Neural cell (in vitro differentiated cells): ENCODE results near the gene LGR4. TPM values are rescaled to one million over a fixed set of nuclear protein-coding genes. Genes with fewer than 3 reads are reported as not detected.

Experiments used
- H2AFZ ChIP-seq: fragments of 200-600, 300-800 bp; sonication (generic), shearing (Covaris generic); 2 replicates; pipeline ENCODE4 v1.6.0; 2014; ENCODE audit warnings: low read depth, mild to moderate bottlenecking, antibody characterized with exemption, low read length, moderate library complexity
- H3F3A ChIP-seq: fragments of 200-600 bp; shearing (Covaris generic); 2 replicates; pipeline ENCODE4 v1.6.1; 2016; ENCODE audit warnings: mild to moderate bottlenecking, moderate library complexity, mixed read lengths, antibody characterized with exemption, low read length; ENCODE audit not compliant: insufficient read depth, poor library complexity, severe bottlenecking
- H3K27ac ChIP-seq: fragments of 200-600, 300-800 bp; sonication (generic), shearing (Covaris generic); 2 replicates; pipeline ENCODE4 v1.5.1; 2014; ENCODE audit warnings: mild to moderate bottlenecking, low read length, moderate library complexity
- H3K27me3 ChIP-seq: fragments of 300-800, 200-600 bp; sonication (generic), shearing (Covaris generic); 2 replicates; pipeline ENCODE4 v1.6.0; 2014; ENCODE audit warnings: mild to moderate bottlenecking, low read depth, low read length, moderate library complexity; ENCODE audit not compliant: insufficient read depth
- H3K36me3 ChIP-seq: fragments of 300-800, 200-600 bp; sonication (generic), shearing (Covaris generic); 2 replicates; pipeline ENCODE4 v1.5.1; 2014; ENCODE audit warnings: mild to moderate bottlenecking, antibody characterized with exemption, low read length, moderate library complexity; ENCODE audit not compliant: insufficient read depth
- H3K4me2 ChIP-seq: fragments of 300-800, 200-600 bp; sonication (generic), shearing (Covaris generic); 2 replicates; pipeline ENCODE4 v1.6.0; 2014; ENCODE audit warnings: mild to moderate bottlenecking, low read length
- H3K4me3 ChIP-seq: fragments of 300-800, 200-600 bp; sonication (generic), shearing (Covaris generic); 2 replicates; pipeline ENCODE4 v1.5.1; 2014; ENCODE audit warnings: mild to moderate bottlenecking, low read length, moderate library complexity
- H3K79me2 ChIP-seq: fragments of 200-600 bp; shearing (Covaris generic); replicated peaks from 2 replicates; pipeline ENCODE4 v1.6.0; 2014; ENCODE audit warnings: mild to moderate bottlenecking, low read length, moderate library complexity; ENCODE audit not compliant: insufficient read depth
- H3K9ac ChIP-seq: fragments of 300-800, 200-600 bp; sonication (generic), shearing (Covaris generic); 2 replicates; pipeline ENCODE4 v1.6.1; 2016; ENCODE audit warnings: mild to moderate bottlenecking, low read length, mixed read lengths
- H3K9me2 ChIP-seq: fragments of 200-600 bp; shearing (Covaris generic); 2 replicates; pipeline ENCODE4 v1.6.1; 2016; ENCODE audit warnings: mild to moderate bottlenecking, low read length, mixed read lengths; ENCODE audit not compliant: insufficient read depth
- H3K9me3 ChIP-seq: fragments of 200-600, 300-800 bp; sonication (generic), shearing (Covaris generic); 2 replicates; pipeline ENCODE4 v1.6.1; 2016; ENCODE audit warnings: mild to moderate bottlenecking, mixed run types, low read length, moderate library complexity, mixed read lengths
- H4K20me1 ChIP-seq: fragments of 200-600 bp; shearing (Covaris generic); 2 replicates; pipeline ENCODE4 v1.6.1; 2016; ENCODE audit warnings: mild to moderate bottlenecking, mixed run types; ENCODE audit not compliant: insufficient read depth
- CTCF ChIP-seq: fragments of 450-650 bp; IDR thresholded peaks from 2 replicates; pipeline ENCODE4 v1.5.1; 2014; ENCODE audit warnings: antibody characterized with exemption, mild to moderate bottlenecking, moderate library complexity; ENCODE audit not compliant: poor library complexity, severe bottlenecking
- EP300 ChIP-seq: fragments of 450-650 bp; conservative IDR thresholded peaks from 2 replicates; pipeline ENCODE4 v1.6.1; 2014; ENCODE audit warnings: antibody characterized with exemption, mild to moderate bottlenecking, moderate library complexity; ENCODE audit not compliant: poor library complexity, severe bottlenecking
- EZH2 ChIP-seq: fragments of 200-600, 300-800 bp; shearing (Covaris generic), sonication (generic); IDR thresholded peaks from 2 replicates; pipeline ENCODE4 v1.6.1; 2014; ENCODE audit warnings: antibody characterized with exemption, low read length, borderline replicate concordance, mild to moderate bottlenecking; ENCODE audit not compliant: insufficient read depth, poor library complexity, severe bottlenecking
- MXI1 ChIP-seq: fragments of 450-650 bp; conservative IDR thresholded peaks from 2 replicates; pipeline ENCODE4 v1.6.1; 2014; ENCODE audit warnings: antibody characterized with exemption, mild to moderate bottlenecking; ENCODE audit not compliant: poor library complexity, severe bottlenecking
- POLR2AphosphoS5 ChIP-seq: IDR thresholded peaks from 2 replicates; pipeline ENCODE4 v1.6.1; 2012
- RAD21 ChIP-seq: fragments of 450-650 bp; conservative IDR thresholded peaks from 2 replicates; pipeline ENCODE4 v1.6.1; 2014; ENCODE audit warnings: antibody characterized with exemption, mild to moderate bottlenecking, moderate library complexity
- REST ChIP-seq: IDR thresholded peaks from 2 replicates; pipeline ENCODE4 v1.6.1; 2012; ENCODE audit warnings: borderline replicate concordance
- SMC3 ChIP-seq: fragments of 450-650 bp; conservative IDR thresholded peaks from 2 replicates; pipeline ENCODE4 v1.6.1; 2014; ENCODE audit warnings: antibody characterized with exemption, mild to moderate bottlenecking, moderate library complexity; ENCODE audit not compliant: poor library complexity
- TAF1 ChIP-seq: IDR thresholded peaks from 2 replicates; pipeline ENCODE4 v1.6.1; 2012; ENCODE audit warnings: low read depth
- polyA plus RNA-seq: library from polyadenylated mRNA; depleted of rRNA; stranded (reverse); fragments of >200 nt; gene quantifications from 2 replicates; pipeline ENCODE4 v1.2.3, GENCODE V29; 2014

LGR4 gene
- polyA plus RNA-seq, 1 donor from 2014 or later = 11.2 TPM

GRCh38 chr11:27411328-27411727 is 61.3 kb downstream of the LGR4 start:
- no peaks in the 10 kb centered on the region for H3F3A ChIP-seq
- H3K27ac ChIP-seq = no peak overlapping the region
- H3K4me2 ChIP-seq = no peak overlapping the region
- peaks cover 3% of the 10 kb centered on the region for H3K79me2 ChIP-seq
- no peaks in the 10 kb centered on the region for H4K20me1 ChIP-seq
- H3K27me3 ChIP-seq = no peaks in the 10 kb centered on the region
- H3K9me2 ChIP-seq = no peaks in the 10 kb centered on the region
- no peaks in the 10 kb centered on the region for H3K36me3 ChIP-seq
- TF ChIP-seq POLR2AphosphoS5 = no peak
- TF ChIP-seq SMC3 = no peak
- no peak for TF ChIP-seq REST
- TF ChIP-seq MXI1 = no peak
- no peak for TF ChIP-seq EZH2
- no peak for TF ChIP-seq TAF1
- TF ChIP-seq EP300 = no peak
- no peak for TF ChIP-seq CTCF
- no peak for TF ChIP-seq RAD21
- no peak overlapping the region for H2AFZ ChIP-seq
- H3K9ac ChIP-seq = no peak overlapping the region
- no peak overlapping the region for H3K4me3 ChIP-seq
- no peaks in the 10 kb centered on the region for H3K9me3 ChIP-seq

- Histone ChIP-seq H3K9me2 (no peaks in the 10 kb centered on the region), H3K9ac (no peak overlapping the region), H3K27me3 (no peaks in the 10 kb centered on the region), H3K36me3 (no peaks in the 10 kb centered on the region), H3K79me2 (no peaks in the 10 kb centered on the region), H3K4me2 (no peak overlapping the region), H3K9me3 (no peaks in the 10 kb centered on the region), H4K20me1 (no peaks in the 10 kb centered on the region), H2AFZ (no peak overlapping the region), H3K27ac (no peak overlapping the region), H3F3A (no peaks in the 10 kb centered on the region), H3K4me3 (no peak overlapping the region)
- TF ChIP-seq EP300 = no peak
- TF ChIP-seq REST = no peak
- TF ChIP-seq CTCF = no peak
- TF ChIP-seq MXI1 = no peak
- TF ChIP-seq EZH2 = no peak
- no peak for TF ChIP-seq RAD21
- TF ChIP-seq SMC3 = no peak
- TF ChIP-seq POLR2AphosphoS5 = no peak
- TF ChIP-seq TAF1 = no peak
Measured at GRCh38 chr11:27410272-27410671, 62.3 kb downstream of the LGR4 start.
